M059J (cell line): ENCODE measurements around the gene TPGS1. TPM values are rescaled to one million over a fixed set of nuclear protein-coding genes. Genes with fewer than 3 reads are reported as not detected.

Experiments used
- DNase-seq: peaks from one replicate; pipeline ENCODE4 v3.0.0-alpha.2; 2012; ENCODE audit warnings: low read depth
- total RNA-seq: library from RNA; depleted of rRNA; stranded (reverse); fragments of >200 nt; shearing (Covaris generic); gene quantifications from 2 replicates; pipeline ENCODE4 v1.2.3, GENCODE V29; 2014

Gene TPGS1
- total RNA-seq, 1 experiment from 2014 or later = 43.9 TPM

DNA sequence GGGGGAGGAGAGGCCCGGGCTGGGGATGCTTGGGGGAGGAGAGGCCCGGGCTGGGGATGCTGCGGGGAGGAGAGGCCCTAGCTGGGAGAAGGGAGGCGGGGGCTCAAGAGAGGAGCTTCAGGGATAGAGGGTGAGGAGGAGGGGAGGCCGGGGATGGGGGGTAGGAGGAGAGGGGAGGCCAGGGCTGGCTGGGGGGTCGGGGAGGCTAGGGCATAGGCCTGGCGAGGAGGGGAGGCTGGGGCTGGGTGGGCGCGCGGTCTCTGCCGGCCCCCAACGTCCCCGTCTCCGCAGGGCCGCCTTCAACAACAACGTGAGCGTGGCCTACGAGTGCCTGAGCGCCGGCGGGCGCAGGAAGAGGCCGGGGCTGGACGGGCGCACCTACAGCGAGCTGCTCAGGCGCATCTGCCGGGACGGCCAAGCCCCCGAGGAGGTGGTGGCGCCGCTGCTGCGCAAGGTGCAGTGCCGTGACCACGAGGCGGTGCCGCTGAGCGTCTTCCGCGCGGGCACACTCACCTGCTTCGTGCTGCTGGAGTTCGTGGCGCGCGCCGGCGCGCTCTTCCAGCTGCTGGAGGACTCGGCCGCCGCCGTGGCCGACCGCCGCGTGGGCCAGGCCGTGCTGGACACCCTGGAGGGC lies 11.4 kb downstream of the TPGS1 start:
- DNase-seq = no peak

DNA sequence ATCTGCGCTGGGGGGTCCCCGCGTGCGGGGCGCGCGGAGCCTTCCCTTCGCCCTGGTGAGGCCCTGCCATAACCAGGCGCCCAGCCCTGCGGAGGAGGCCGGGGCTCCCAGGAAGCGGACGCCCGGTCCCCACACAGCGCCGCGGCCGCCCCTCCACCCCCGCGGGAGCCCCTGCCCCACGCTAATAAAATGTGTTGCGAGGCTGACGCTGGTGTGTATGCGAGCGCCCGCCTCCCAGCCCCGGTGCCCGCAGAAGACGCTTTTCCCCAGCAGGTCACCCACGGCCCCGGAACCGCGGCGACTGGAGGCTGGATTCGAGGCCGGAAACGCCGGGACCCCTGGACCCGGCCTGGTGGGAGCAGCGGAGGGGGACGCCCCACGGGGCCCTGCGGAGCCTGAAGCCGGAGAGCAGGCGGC lies 12.2 kb downstream of the TPGS1 start:
- DNase-seq = no peak

DNA sequence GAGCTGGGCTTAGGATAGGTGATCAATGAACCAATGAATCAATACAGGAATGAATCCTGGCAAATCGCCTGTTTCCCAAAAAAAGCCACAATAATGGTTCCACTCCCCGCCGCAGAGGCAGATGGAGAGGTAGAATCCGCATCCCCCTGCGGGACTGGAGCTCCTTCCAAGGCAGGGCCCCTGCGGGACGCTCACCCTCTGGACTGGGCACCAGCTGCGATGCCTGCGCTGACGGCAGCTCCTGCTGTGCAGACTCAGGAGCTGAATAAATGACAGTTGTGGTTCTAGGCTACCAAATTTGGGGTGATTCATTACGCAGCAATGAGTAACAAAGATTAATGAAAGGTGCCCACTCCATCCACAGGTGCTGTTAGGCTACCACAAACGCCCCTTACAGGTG lies 15.4 kb downstream of the TPGS1 start:
- DNase-seq = no peak

DNA sequence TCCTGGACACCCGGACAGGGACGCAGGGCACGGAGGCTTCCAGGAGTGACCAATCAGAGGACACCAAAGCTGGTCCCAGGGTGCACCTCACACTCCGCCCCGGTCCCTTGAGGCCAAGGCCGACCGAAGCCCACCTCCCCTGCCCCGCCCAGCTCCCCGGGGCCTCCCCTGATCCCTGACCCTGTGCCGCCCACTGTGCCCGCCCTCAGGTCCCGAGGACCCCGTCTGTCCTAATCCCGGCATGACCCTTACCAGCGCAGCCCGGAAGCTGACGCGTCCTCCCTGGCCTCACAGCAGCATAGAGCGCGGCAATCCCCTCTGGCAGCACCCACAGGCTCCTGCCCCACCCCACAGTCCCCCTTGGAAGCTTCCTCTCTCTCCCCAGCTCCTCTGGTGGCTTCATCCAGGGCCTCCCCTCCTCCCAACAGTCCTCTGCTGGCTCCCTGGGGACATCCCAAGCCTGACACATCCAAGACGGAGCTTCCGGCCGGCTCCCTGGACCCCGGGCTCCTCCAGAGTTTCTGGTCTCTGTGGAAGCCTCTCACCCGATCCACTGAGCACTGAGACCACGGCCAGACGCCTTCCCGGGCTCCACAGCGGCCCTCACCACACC lies 16.9 kb downstream of the TPGS1 start:
- DNase-seq = no peak

DNA sequence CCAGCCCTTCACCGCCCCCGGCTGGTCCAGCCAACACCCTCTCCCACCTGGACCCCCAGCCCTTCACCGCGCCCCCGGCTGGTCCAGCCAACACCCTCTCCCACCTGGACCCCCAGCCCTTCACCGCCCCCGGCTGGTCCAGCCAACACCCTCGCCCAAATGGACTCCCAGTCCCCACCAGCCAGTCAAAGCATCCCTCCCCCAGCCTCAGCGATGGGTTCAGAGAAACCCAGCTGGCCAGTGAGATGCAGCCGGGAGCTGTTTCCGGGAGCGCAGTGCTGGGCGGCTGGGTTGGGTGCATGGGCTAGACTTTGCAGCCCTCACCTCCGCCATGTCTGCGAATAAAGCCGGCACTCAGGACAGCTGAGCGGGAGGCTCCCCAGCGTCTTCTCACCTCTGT lies 17.7 kb downstream of the TPGS1 start:
- DNase-seq = no peak

DNA sequence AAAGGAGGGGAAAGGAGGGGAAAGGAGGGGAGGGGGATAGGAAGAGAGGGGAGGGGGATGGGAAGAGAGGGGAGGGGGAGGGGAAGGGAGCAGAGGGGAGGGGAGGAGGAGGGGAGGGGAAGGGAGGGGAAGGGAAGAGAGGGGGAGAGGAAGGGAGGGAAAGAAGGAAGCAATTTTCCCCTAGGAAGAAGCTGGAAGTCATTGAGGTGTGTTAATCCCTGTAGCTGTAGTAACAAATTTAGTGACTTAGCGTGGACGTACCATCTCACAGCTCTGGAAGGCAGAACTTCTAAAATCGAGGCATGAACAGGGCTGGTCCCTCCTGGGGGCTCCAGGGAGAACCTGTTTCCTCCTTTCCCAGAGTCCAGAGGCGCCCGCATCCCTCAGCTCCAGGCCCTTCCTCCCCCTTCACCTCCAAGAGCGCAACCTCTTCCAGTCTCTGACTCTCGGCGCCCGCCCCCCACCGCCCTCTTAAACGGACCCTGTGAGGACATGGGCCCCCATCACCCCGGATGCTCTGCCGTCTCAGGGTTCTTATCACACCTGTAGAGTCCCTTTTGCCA lies 18.6 kb downstream of the TPGS1 start:
- DNase-seq = no peak

DNA sequence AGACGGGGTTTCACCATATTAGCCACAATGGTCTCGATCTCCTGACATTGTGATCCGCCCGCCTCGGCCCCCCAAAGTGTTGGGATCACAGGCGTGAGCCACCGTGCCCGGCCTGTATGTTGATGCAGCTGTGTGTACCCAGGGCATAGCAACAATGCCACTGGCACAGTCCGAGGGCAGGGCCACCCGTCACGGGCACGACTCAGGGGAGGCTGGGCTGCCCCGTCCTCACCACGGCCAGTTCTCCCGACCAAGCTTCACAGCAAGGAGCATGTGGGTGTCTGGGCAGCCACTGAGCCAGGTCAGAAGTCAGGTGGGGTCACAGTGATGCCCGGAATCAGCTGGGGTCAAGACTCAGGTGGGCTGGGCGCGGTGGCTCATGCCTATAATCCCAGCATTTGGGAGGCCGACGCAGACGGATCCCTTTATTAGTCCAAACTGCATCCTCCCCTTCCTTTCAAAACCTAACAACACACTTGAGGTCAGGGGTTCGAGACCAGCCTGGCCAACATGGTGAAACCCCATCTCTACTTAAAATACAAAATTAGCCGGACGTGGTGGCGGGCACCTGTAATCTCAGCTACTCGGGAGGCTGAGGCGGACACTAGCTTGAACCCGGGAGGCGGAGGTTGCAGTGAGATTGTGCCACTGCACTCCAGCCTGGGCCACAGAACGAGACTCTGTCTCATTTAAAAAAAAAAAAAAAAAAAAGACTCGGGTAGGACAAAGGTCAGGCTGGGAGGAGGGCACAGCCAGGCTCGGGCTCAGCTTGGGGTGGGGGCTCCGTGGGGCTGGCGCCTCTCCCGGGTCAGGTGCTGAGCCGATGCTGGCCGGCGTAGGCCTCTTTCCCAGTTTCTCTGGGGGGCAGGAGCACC lies 23.1 kb downstream of the TPGS1 start:
- no peak for DNase-seq

DNA sequence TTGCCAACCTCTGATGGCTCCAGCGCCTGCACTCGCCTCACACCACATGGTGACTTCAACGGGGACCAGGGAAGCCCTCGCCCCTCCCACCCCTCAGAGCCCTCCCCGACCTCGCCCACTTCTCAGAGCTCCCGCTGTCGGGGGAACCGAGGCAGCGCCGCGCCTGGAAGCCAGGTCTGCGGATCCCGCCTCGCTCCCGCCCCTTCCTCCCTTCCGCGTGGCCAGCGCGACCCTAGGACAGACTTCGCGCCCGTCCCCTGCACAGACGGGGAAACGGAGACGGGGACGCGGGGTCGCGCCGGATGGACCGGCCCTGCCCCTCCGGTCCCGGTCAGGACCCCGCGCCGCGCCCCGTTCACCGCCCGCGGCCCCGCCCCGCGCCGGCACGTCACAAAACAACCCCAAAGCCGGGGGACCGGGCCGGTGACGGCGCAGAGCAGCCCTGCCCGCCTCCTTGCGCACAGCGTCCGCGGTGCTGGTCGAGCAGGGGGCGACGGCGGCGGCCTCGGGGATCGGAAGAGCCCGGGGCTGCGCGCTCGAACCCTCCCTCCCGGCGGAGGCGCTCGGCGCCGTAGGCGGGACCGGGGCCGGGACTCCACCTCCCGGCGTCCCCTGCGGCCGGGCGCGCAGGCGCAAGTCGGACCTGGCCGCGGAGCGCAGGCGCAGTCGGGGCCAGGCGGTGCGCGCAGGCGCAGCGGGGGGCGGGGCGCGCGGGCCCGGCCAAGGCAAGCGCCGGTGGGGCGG lies 23.9 kb downstream of the TPGS1 start:
- DNase-seq = peak; percentile 74

DNA sequence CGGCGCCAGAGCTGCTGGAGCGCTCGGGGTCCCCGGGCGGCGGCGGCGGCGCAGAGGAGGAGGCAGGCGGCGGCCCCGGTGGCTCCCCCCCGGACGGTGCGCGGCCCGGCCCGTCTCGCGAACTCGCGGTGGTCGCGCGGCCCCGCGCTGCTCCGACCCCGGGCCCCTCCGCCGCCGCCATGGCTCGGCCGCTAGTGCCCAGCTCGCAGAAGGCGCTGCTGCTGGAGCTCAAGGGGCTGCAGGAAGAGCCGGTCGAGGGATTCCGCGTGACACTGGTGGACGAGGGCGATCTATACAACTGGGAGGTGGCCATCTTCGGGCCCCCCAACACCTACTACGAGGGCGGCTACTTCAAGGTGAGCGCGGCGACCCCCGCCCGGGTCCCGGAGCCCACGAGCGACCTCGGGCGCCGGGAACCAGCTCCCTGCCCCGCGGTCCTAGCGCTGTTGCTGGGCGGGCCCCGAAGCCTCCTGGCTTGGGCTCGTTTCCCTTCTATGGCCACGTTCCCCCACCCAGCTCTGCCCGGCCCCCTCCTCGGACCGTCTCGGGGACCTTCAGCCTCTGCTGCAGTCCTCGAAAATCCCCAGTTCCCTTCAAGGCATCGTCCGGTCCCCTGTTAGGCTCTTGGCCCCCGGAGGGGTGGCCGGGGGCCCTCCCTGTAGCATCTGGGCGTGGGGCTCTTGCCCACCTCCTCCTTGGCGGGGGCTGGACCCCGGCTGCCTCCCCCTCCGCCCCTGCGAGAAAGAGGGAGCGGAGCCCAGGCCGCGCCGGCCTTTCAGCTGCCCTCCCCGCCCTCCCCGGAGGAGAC lies 24.7 kb downstream of the TPGS1 start, which contains the start of gene CDC34:
Gene CDC34, plus strand, starts transcription at position 8 of the 808 bp plus-strand sequence. Its CDS starts 172 bp downstream, at position 180.
- no peak for DNase-seq

DNA sequence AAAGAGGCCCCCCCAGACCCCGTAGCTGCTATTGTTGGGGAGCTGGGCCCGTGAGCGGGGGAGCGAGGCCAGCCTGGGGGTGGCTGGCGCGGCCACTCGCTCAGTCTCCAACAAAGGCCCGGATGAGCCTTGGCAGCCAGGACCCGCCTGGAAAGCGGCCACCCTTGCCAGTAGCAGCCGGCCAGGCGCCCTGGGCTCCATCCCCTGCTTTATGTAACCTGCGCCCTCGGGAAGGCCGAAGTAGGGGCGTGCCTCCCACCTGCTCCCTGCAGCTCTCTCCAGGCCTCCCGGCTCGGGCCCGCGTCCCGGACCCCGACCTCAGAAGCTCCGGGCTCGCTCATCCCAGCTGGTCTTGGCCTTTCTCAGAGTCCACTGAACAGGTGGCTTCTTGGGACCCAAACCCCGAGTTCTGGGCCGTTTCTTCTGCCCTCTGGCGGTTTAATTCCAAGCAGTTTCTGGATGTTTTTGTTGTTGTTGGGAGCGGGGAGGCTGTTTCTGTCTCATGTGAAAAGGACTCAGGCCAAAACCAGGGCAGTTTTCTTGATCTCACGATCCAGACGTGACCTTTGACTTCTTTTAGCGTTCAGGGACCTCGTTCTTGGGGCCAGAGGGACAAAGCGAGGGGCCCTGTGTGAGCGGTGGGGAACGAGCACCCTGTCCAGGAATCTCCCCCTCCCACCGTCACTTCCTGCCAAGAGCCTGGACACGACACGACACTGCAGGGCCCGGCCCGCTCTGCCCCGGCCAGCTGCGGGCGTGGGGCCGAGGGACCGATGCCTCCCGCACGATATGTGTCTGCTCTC lies 25.5 kb downstream of the TPGS1 start:
- DNase-seq = peak; percentile 77

DNA sequence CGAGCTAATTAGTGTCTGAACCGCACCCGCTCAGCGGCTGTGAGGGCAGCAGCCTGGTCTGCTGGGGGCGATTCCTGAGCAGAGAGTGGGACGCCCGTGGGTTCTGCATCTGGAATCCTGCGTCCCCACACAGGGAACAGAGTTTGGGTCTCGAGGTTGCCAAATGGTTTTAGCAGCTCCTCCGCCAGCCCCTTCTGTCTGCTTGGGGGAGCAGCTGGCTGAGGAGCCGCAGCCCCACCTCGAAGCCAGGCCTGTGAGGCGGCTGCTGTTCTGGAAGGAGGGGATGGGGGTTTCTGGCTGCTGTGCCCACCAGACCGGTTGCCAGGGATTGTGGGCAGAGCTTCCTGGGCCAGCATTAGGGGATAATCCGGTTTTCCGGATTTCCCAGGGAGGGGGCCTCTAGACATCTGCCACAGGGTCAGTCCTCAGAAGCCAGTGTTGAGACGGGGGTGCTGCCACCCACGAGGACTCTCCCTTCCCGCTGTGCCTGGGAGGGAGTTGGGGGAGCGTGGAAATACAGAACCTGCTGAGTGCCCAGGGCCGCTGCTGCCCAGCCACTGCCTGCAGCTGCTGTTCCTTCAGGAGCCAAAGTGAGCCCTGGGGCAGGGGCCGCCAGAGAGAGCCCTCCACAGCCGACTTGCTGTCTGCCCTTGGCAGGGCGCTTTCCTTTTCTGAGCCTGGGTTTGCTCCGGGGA lies 26.2 kb downstream of the TPGS1 start:
- DNase-seq = no peak

DNA sequence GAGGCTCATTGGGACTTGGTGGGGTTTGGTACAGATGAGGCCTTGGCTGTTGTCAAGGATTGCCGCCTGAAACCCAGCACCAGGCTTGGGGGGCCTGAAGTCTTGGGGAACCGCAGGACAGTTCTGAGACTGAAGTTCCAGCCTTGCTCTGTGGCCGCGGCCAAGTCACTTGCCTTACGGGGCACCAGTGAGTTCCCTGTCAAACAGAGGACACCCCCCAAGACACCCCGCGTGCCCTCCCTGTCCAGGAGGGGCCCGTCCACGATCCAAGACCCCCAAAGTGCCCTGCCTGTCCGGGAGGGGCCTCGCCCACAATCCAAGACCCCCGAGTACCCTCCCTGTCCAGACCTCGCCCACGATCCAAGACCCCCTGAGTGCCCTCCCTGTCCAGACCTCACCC lies 26.8 kb downstream of the TPGS1 start:
- no peak for DNase-seq

DNA sequence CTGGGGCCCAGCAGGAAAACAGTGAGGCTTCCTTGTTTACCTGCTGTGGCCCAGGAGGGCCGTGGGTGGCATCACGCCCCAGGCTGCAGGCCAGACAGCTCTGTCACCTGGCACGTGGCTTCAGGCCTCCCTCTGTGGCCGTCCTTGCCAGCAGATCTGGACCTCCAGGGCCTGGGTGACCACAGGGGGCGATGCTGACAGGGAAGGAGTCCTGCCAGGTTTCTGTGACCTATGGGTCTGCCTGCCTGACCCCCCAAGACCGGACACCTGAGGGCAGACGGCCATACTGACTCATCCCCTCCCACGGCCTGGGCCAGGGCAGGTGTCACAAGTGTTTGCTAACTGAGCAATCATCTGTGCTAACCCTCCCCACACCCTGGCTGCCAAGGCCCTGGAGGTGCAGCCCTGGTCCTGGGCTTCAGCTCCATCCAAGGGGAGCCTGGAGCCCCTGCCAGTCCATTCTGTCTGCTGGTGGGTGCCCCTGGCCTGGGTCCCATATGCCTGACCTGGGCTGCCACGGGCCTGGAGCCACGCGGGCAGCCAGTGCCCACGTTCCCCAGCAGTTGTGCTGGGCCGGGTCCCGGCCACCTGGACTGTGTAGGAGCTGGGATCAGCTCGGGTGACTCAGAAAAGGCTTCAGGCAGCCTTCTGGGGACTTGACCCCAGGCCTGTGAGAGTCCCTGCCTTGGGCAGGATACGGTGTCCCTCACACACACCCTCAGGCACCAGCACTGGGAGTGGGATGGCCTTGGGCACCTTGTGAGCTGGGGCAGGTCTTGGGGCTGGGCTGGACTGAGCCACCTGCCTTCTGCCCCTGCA lies 27.9 kb downstream of the TPGS1 start:
- DNase-seq = peak; percentile 64

DNA sequence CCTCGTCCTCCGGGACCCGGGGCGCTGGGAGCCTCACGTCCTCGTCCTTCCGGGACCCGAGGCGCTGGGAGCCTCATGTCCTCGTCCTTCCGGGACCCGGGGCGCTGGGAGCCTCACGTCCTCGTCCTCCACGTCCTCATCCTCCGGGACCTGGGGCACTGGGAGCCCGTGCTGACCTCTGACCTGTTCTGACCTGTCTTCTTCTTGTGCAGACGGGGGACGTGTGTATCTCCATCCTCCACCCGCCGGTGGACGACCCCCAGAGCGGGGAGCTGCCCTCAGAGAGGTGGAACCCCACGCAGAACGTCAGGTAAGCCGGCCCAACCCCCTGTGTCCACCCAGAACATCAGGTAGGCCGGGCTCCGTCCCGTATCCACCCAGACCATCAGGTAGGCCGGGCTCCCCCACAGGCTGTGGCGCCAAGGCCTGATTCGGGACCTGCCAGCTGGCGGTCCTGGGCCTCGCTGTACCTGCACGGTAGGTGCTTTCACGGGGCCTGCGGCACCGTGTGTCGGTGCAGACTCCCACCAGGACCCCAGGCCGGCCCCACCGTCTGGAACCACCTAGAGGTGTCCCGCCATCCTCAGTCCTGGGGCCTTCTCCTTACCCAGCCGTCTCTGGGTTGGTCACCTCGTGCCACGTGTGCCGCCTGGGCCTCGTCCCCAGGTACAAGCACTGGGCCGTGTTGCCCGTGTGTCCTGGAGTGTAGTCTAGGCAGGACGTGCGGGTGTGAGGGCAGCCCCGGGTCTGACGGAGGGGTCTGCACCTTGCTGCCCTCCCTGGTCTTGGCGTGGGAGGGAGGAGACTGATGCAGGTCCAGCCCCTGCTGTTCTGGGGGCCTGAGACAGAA lies 29.0 kb downstream of the TPGS1 start:
- DNase-seq = no peak

DNA sequence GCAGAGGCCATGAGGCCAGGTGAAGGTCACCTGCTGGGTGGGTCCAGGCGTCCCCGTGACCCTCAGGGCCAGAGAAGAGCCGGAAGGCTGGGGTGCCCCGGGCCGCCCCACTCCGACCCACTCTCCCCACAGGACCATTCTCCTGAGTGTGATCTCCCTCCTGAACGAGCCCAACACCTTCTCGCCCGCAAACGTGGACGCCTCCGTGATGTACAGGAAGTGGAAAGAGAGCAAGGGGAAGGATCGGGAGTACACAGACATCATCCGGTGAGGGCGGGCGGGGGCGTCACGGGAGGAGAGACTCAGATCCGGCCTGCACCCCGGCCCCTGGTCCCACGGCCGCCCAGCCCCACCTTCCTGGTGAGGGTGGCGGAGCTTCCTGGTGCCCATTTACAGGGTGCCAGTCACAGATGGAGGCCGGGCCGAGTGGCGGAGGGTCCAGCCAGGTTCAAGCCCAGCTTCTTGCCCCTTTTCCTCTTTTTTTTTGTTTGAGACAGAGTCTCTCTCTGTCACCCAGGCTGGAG lies 29.6 kb downstream of the TPGS1 start:
- DNase-seq = no peak

DNA sequence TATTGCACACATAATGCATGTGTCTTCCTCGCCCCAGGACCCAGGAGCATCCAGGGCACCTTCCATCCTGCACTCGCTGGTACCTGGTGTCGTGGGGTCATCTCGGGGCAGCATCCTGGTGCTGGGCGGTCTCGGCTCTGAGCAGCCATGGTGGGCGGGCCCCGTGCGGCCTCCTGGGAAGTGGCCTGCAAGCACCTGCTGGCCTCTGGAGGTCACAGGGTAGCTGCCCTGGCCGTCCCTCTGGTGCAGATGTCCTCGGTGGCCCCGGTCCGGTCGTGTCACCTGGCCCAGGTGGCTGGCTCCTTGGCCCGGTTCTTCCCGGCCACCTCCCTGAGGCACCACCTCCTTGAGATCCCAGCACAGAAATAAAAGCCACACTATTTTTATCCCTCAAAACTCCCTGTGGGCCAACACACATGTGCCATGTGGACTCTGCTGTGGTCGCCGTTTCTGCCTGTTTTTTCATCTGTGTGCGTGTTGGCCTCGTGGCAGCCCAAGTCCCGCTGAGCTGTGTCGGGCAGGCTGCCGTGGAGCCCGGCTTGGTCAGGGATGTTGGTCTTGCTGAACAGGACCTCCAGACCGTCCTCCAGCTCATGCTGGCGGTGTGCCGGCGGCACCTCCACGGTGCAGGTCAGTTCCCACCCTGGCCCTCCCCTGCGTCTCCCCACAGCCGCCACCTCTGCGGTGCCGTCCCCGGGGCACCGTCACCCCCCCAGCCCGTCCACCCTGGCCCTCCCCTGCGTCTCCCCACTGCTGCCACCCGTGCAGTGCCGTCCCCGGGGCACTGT lies 31.5 kb downstream of the TPGS1 start:
- no peak for DNase-seq
